Hepatocyte (in vitro differentiated cells): ENCODE measurements around the gene SH3RF3. TPM values are rescaled to one million over a fixed set of nuclear protein-coding genes. Genes with fewer than 3 reads are reported as not detected.

Experiments used
- DNase-seq: peaks from one replicate; pipeline ENCODE4 v3.0.0-alpha.2; 2016; ENCODE audit warnings: low spot score
- H2AFZ ChIP-seq: fragments of 200-600 bp; sonication (generic); 2 replicates; pipeline ENCODE4 v1.6.0; 2016; ENCODE audit warnings: antibody characterized with exemption, mild to moderate bottlenecking
- H3K27ac ChIP-seq: fragments of 200-600 bp; sonication (generic); 2 replicates; pipeline ENCODE4 v1.5.1; 2016; ENCODE audit warnings: mild to moderate bottlenecking
- H3K27me3 ChIP-seq: fragments of 200-600 bp; sonication (generic); 2 replicates; pipeline ENCODE4 v1.6.1; 2016
- H3K36me3 ChIP-seq: fragments of 200-600 bp; sonication (generic); replicated peaks from 2 replicates; pipeline ENCODE4 v1.5.1; 2016; ENCODE audit warnings: low read depth; ENCODE audit not compliant: insufficient read depth
- H3K4me1 ChIP-seq: fragments of 200-600 bp; sonication (generic); 2 replicates; pipeline ENCODE4 v1.5.1; 2016; ENCODE audit warnings: mild to moderate bottlenecking, moderate library complexity; ENCODE audit not compliant: insufficient read depth
- H3K4me2 ChIP-seq: fragments of 200-600 bp; sonication (generic); 2 replicates; pipeline ENCODE4 v1.6.0; 2016
- H3K4me3 ChIP-seq: fragments of 200-600 bp; sonication (generic); 2 replicates; pipeline ENCODE4 v1.5.1; 2016; ENCODE audit warnings: mild to moderate bottlenecking
- H3K79me2 ChIP-seq: fragments of 200-600 bp; sonication (generic); 2 replicates; pipeline ENCODE4 v1.6.0; 2017; ENCODE audit warnings: mild to moderate bottlenecking
- H3K9me2 ChIP-seq: fragments of 200-600 bp; sonication (generic); replicated peaks from 2 replicates; pipeline ENCODE4 v1.6.0; 2017; ENCODE audit warnings: mild to moderate bottlenecking; ENCODE audit not compliant: insufficient read depth
- H3K9me3 ChIP-seq: fragments of 200-600 bp; sonication (generic); 2 replicates; pipeline ENCODE4 v1.5.1; 2016; ENCODE audit warnings: low read depth, mild to moderate bottlenecking
- H4K20me1 ChIP-seq: fragments of 200-600 bp; sonication (generic); 2 replicates; pipeline ENCODE4 v1.6.0; 2016; ENCODE audit warnings: mild to moderate bottlenecking; ENCODE audit not compliant: insufficient read depth, poor library complexity, severe bottlenecking
- EZH2 ChIP-seq: fragments of 200-600 bp; sonication (generic); IDR thresholded peaks from 2 replicates; pipeline ENCODE4 v1.6.1; 2016; ENCODE audit warnings: antibody characterized with exemption, mild to moderate bottlenecking, borderline replicate concordance
- EZH2phosphoT487 ChIP-seq: fragments of 200-600 bp; sonication (generic); IDR thresholded peaks from one replicate; pipeline ENCODE4 v1.6.1; 2018; ENCODE audit warnings: antibody characterized with exemption, mild to moderate bottlenecking, low read depth, moderate library complexity; ENCODE audit not compliant: unreplicated experiment, severe bottlenecking
- WGBS: methylation state at CpG from one replicate; pipeline ENCODE4 v1.1.6; 2016; ENCODE audit warnings: low lambda C conversion rate; ENCODE audit errors: missing lambda C conversion rate; 5-methylcytosine and 5-hydroxymethylcytosine counted together
- polyA plus RNA-seq: library from polyadenylated mRNA; unstranded; fragments of >200 nt; fragmentation: Nextera tagmentation; extraction: Ambion mirVana; gene quantifications from 2 replicates; pipeline ENCODE4 v1.2.1, GENCODE V29; 2016
- total RNA-seq: library from RNA; depleted of rRNA; stranded (reverse); fragments of >200 nt; gene quantifications from 2 replicates; pipeline ENCODE4 v1.2.3, GENCODE V29; 2014
- TF ChIP-seq, protein P1 (sequence below): fragments of 200-600 bp; sonication (generic); IDR thresholded peaks from 2 replicates; pipeline ENCODE4 v1.5.1; 2016; ENCODE audit warnings: antibody characterized with exemption, mild to moderate bottlenecking; ENCODE audit not compliant: poor library complexity

SH3RF3 gene
- total and polyA plus RNA-seq, 2 experiments from 2014 or later: 1.9 to 2.1 TPM

DNA sequence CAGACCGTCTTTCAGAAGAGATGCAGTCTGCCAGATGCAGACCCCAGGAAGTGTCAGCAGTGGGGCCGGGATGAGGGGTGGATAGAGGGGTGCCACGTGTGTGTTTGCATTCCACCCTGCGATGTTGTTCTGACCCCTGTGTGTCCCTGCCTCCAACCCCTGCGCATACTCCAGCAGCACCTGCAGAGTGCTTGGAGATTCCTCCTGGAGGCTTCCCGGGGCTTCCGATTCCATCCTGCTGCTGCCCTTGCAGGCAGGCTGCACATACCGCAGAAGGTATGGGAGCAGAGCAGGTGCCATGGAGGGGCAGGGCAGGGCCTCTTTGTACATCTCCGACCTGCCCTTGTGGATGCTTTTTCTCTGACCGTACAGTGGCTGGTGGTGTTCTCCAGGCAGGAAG lies 177.2 kb downstream of the SH3RF3 start:
- Histone ChIP-seq H3K4me2 (no peak overlapping the region), H3K79me2 (no peaks in the 10 kb centered on the region), H3K9me2 (no peaks in the 10 kb centered on the region), H3K4me1 (no peaks in the 10 kb centered on the region), H4K20me1 (no peaks in the 10 kb centered on the region), H3K9me3 (no peaks in the 10 kb centered on the region), H3K27me3 (no peaks in the 10 kb centered on the region), H3K27ac (no peak overlapping the region), H2AFZ (no peak overlapping the region), H3K4me3 (no peak overlapping the region), H3K36me3 (no peaks in the 10 kb centered on the region)
- no peak for DNase-seq
- 78% methylated on average over 10 of the region's 10 CpGs for WGBS
- TF ChIP-seq EZH2phosphoT487 (no peak), EZH2 (no peak)

DNA sequence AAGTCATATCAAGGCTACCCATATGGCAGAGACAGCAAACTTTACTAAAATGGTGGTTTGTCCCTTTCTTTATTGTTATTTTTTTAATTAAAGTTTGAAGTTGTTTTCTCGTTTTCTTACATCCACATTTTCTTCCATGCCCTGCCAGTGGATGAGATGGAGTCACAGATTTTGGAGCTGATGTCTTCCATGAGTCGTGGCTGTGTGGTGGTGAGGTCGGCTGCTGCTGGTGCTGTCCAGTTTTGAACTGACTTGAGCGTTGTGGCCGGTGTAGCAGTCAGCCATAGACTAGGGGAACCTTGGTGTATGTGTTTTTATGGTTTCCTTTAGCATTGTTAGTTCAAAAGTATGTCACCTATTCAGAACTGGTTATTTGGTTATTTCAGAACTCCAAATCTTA lies 182.8 kb downstream of the SH3RF3 start:
- no peaks in the 10 kb centered on the region for H3K9me3 ChIP-seq
- no peaks in the 10 kb centered on the region for H3K36me3 ChIP-seq
- TF ChIP-seq EZH2phosphoT487 (no peak), EZH2 (no peak)
- TF ChIP-seq, protein P1, sequence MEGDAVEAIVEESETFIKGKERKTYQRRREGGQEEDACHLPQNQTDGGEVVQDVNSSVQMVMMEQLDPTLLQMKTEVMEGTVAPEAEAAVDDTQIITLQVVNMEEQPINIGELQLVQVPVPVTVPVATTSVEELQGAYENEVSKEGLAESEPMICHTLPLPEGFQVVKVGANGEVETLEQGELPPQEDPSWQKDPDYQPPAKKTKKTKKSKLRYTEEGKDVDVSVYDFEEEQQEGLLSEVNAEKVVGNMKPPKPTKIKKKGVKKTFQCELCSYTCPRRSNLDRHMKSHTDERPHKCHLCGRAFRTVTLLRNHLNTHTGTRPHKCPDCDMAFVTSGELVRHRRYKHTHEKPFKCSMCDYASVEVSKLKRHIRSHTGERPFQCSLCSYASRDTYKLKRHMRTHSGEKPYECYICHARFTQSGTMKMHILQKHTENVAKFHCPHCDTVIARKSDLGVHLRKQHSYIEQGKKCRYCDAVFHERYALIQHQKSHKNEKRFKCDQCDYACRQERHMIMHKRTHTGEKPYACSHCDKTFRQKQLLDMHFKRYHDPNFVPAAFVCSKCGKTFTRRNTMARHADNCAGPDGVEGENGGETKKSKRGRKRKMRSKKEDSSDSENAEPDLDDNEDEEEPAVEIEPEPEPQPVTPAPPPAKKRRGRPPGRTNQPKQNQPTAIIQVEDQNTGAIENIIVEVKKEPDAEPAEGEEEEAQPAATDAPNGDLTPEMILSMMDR: no peak
- no peak overlapping the region for H3K27ac ChIP-seq
- H2AFZ ChIP-seq: no peak overlapping the region
- no peaks in the 10 kb centered on the region for H3K9me2 ChIP-seq
- H3K4me3 ChIP-seq: no peak overlapping the region
- WGBS: 90% methylated on average over 5 of the region's 5 CpGs
- H3K79me2 ChIP-seq: no peaks in the 10 kb centered on the region
- H3K4me2 ChIP-seq: no peak overlapping the region
- H4K20me1 ChIP-seq: no peaks in the 10 kb centered on the region
- H3K27me3 ChIP-seq: no peaks in the 10 kb centered on the region
- peaks cover 2% of the 10 kb centered on the region for H3K4me1 ChIP-seq
- DNase-seq: no peak

DNA sequence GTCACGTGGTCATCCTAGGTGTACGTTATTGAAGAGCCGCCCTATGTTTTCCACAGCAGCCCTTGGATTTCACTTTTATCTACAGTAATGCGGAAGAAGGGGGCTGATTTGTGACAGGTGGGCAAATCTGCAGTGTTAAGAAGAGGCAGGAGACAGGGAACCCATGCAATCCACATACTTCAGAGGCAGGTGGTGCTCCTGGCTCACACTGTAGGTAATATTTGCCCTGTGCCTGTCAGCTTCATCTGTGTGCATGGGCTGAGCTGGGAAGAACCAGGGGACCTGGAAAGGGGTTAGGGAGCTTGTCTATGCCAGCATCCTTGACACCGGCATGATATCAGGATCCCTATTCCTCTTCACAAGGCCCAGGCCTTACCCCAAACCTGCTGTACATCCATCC lies 183.9 kb downstream of the SH3RF3 start:
- TF ChIP-seq, protein P1: no peak
- TF ChIP-seq EZH2 (no peak), EZH2phosphoT487 (no peak)
- no peak overlapping the region for H3K27ac ChIP-seq
- DNase-seq: no peak
- WGBS: 93% methylated on average over 5 of the region's 5 CpGs
- H3K4me1 ChIP-seq: peaks cover 13% of the 10 kb centered on the region
- no peaks in the 10 kb centered on the region for H4K20me1 ChIP-seq
- H3K4me2 ChIP-seq: no peak overlapping the region
- no peak overlapping the region for H2AFZ ChIP-seq
- H3K9me3 ChIP-seq: no peaks in the 10 kb centered on the region
- no peaks in the 10 kb centered on the region for H3K79me2 ChIP-seq
- no peaks in the 10 kb centered on the region for H3K27me3 ChIP-seq
- no peaks in the 10 kb centered on the region for H3K36me3 ChIP-seq
- H3K9me2 ChIP-seq: no peaks in the 10 kb centered on the region
- no peak overlapping the region for H3K4me3 ChIP-seq

DNA sequence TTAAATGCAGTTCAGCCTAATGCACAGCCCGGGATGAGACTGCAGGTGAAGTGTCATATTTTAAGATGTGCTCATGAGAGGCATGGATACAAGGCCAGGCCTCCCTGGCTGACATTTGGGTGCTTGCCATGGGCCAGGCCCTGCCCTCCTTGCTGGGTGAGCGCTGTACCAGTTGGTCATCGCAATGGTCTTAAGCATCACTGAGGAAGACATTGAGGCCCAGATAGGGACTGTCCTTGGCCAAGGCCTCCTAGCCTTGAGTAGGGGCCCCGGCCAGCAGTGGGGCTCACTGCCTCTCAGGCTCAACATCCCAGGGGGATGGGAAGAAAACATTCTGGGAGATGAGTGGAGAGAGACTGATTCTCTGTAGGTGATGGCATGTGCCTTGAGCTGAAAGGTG lies 184.3 kb downstream of the SH3RF3 start:
- peaks cover 14% of the 10 kb centered on the region for H3K4me1 ChIP-seq
- H4K20me1 ChIP-seq: no peaks in the 10 kb centered on the region
- H3K27me3 ChIP-seq: no peaks in the 10 kb centered on the region
- no peak overlapping the region for H2AFZ ChIP-seq
- 89% methylated on average over 4 of the region's 4 CpGs for WGBS
- H3K79me2 ChIP-seq: no peaks in the 10 kb centered on the region
- H3K4me3 ChIP-seq: no peak overlapping the region
- H3K36me3 ChIP-seq: no peaks in the 10 kb centered on the region
- TF ChIP-seq EZH2phosphoT487 (no peak), EZH2 (no peak)
- TF ChIP-seq, protein P1: no peak
- H3K27ac ChIP-seq: no peak overlapping the region
- no peaks in the 10 kb centered on the region for H3K9me2 ChIP-seq
- H3K4me2 ChIP-seq: no peak overlapping the region
- no peak for DNase-seq
- H3K9me3 ChIP-seq: no peaks in the 10 kb centered on the region
